ENCODE data around the gene ANKEF1.

The ANKEF1 gene

GRCh38 chr20:10034717-10035571, at the start of gene ANKEF1:
Gene ANKEF1, plus strand, starts transcription at chr20:10034987. Its CDS starts 3,315 bp downstream, at chr20:10038302.
- DNase-seq (ENCODE audit: low spot score), result peak; percentile 79
- no peak for TF ChIP-seq CTCF (IDR thresholded peaks at IDR 0.05; ENCODE audit: extremely low read depth, missing control alignments)

GRCh38 chr20:9985281-9985680, 49.5 kb upstream of the ANKEF1 start:
- no peak for DNase-seq (ENCODE audit: low spot score)
- TF ChIP-seq CTCF (IDR thresholded peaks at IDR 0.05; ENCODE audit: extremely low read depth, missing control alignments), result no peak

GRCh38 chr20:9985773-9986172, 49.0 kb upstream of the ANKEF1 start:
- no peak for TF ChIP-seq CTCF (IDR thresholded peaks at IDR 0.05; ENCODE audit: extremely low read depth, missing control alignments)
- no peak for DNase-seq (ENCODE audit: low spot score)

GRCh38 chr20:9989066-9989724, 45.6 kb upstream of the ANKEF1 start:
- no peak for DNase-seq (ENCODE audit: low spot score)
- TF ChIP-seq CTCF (IDR thresholded peaks at IDR 0.05; ENCODE audit: extremely low read depth, missing control alignments), result no peak

- no peak for TF ChIP-seq CTCF (IDR thresholded peaks at IDR 0.05; ENCODE audit: extremely low read depth, missing control alignments)
- no peak for DNase-seq (ENCODE audit: low spot score)
Observed at GRCh38 chr20:9993137-9993536, 41.6 kb upstream of the ANKEF1 start.

GRCh38 chr20:9994676-9995075, 40.1 kb upstream of the ANKEF1 start:
- DNase-seq (ENCODE audit: low spot score), result no peak
- TF ChIP-seq CTCF (IDR thresholded peaks at IDR 0.05; ENCODE audit: extremely low read depth, missing control alignments), result no peak
